Neural crest cell (in vitro differentiated cells): ENCODE data around the gene LYSMD3. TPM values are rescaled to one million over a fixed set of nuclear protein-coding genes. Genes with fewer than 3 reads are reported as not detected.

ENCODE experiments used
- DNase-seq: peaks from one replicate; pipeline ENCODE4 v3.0.0; 2021; ENCODE audit warnings: low read depth, mixed read lengths, low spot score
- H3K27ac Mint-ChIP-seq: one replicate; pipeline ENCODE4 v1.8.0; 2021; ENCODE audit warnings: mild to moderate bottlenecking, mixed read lengths; ENCODE audit not compliant: unreplicated experiment
- H3K27me3 Mint-ChIP-seq: 2 replicates; pipeline ENCODE4 v1.8.0; 2021; ENCODE audit warnings: low read depth, mild to moderate bottlenecking, mixed read lengths
- H3K36me3 Mint-ChIP-seq: 2 replicates; pipeline ENCODE4 v1.8.0; 2021; ENCODE audit warnings: low read depth, mild to moderate bottlenecking, mixed read lengths
- H3K4me1 Mint-ChIP-seq: 2 replicates; pipeline ENCODE4 v1.8.0; 2021; ENCODE audit warnings: mixed read lengths
- H3K4me3 Mint-ChIP-seq: one replicate; pipeline ENCODE4 v1.8.0; 2021; ENCODE audit warnings: mild to moderate bottlenecking, mixed read lengths
- H3K9me3 Mint-ChIP-seq: 2 replicates; pipeline ENCODE4 v1.8.0; 2021; ENCODE audit warnings: mixed read lengths
- total RNA-seq: library from RNA; stranded (reverse); gene quantifications from 2 replicates; pipeline ENCODE4 v1.2.1, GENCODE V29; 2021
- TF ChIP-seq, protein P1 (sequence below): fragments of 200-600 bp; sonication (generic); conservative IDR thresholded peaks from 2 replicates; pipeline ENCODE4 v1.5.0; 2021; ENCODE audit warnings: antibody characterized with exemption, mild to moderate bottlenecking

Gene LYSMD3
- total RNA-seq, 1 donor from 2014 or later, result 12.1 TPM

DNA sequence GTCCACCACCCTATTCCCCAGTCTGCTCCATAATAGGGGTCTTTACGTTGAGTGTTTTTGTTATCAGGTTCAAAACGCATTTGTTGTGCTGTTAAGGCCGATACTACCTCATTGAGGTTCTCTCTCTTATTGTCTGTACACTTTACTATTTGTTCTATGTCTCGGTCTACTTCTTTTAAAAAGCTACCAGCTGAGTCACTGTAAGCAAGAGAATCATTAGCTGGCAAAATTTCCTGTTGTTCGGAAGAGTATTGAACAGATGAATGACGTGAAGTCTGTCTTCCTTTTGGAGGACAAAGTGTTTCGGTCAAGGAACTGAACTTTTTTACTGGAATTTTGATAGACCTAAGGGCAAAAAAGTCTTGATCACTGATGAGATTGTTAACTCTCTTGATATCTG is 10.3 kb downstream of the LYSMD3 start:
- no peaks in the 10 kb centered on the region for H3K9me3 Mint-ChIP-seq
- H3K36me3 Mint-ChIP-seq, result peaks cover 33% of the 10 kb centered on the region
- DNase-seq, result no peak
- TF ChIP-seq, protein P1, sequence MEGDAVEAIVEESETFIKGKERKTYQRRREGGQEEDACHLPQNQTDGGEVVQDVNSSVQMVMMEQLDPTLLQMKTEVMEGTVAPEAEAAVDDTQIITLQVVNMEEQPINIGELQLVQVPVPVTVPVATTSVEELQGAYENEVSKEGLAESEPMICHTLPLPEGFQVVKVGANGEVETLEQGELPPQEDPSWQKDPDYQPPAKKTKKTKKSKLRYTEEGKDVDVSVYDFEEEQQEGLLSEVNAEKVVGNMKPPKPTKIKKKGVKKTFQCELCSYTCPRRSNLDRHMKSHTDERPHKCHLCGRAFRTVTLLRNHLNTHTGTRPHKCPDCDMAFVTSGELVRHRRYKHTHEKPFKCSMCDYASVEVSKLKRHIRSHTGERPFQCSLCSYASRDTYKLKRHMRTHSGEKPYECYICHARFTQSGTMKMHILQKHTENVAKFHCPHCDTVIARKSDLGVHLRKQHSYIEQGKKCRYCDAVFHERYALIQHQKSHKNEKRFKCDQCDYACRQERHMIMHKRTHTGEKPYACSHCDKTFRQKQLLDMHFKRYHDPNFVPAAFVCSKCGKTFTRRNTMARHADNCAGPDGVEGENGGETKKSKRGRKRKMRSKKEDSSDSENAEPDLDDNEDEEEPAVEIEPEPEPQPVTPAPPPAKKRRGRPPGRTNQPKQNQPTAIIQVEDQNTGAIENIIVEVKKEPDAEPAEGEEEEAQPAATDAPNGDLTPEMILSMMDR, result no peak
- H3K4me1 Mint-ChIP-seq, result no peaks in the 10 kb centered on the region
- no peaks in the 10 kb centered on the region for H3K27me3 Mint-ChIP-seq
- no peak overlapping the region for H3K27ac Mint-ChIP-seq
- no peak overlapping the region for H3K4me3 Mint-ChIP-seq

DNA sequence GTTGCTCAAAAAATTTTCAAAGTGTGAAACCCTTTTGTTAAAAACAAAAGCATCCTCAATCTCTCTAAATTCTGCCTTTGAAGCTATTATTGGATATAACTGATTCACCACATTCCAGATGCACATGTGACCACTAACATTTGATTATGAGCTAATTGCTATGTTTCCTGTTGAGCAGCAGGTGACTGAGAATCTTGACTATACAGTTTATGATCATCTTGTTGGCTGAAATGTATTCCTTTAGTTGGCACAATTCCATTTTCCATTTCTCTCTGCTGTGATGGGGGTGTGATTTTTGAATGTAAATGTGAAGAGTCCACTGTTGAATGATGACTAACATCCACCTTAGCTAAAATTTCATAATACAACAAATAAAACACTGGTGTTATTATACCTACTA is 10.7 kb downstream of the LYSMD3 start:
- Mint-ChIP-seq H3K9me3 (no peaks in the 10 kb centered on the region), H3K4me1 (no peaks in the 10 kb centered on the region), H3K27ac (no peak overlapping the region), H3K36me3 (peaks cover 33% of the 10 kb centered on the region), H3K27me3 (no peaks in the 10 kb centered on the region), H3K4me3 (no peak overlapping the region)
- DNase-seq, result no peak
- TF ChIP-seq, protein P1, result no peak

DNA sequence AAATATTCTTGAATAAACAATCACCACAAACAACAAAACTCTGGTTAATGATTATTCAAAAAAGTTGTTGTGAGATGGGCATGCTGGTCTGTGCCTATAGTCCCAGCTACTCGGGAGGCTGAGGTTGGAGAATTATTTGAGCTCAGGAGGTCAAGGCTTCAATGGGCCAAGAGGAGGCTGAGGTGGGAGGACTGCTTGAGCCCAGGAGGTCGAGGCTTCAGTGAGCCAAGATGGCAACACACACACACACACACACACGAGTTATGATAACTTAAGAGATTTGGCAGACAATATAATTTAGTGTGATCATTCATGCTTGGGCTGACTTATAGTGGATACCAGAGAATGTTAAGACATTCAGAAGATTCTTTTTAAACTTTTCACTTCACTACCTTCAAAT is 14.9 kb downstream of the LYSMD3 start:
- no peak overlapping the region for H3K4me3 Mint-ChIP-seq
- no peak for DNase-seq
- no peaks in the 10 kb centered on the region for H3K4me1 Mint-ChIP-seq
- H3K36me3 Mint-ChIP-seq, result peaks cover 16% of the 10 kb centered on the region
- H3K9me3 Mint-ChIP-seq, result no peaks in the 10 kb centered on the region
- TF ChIP-seq, protein P1, result no peak
- no peak overlapping the region for H3K27ac Mint-ChIP-seq
- H3K27me3 Mint-ChIP-seq, result no peaks in the 10 kb centered on the region

DNA sequence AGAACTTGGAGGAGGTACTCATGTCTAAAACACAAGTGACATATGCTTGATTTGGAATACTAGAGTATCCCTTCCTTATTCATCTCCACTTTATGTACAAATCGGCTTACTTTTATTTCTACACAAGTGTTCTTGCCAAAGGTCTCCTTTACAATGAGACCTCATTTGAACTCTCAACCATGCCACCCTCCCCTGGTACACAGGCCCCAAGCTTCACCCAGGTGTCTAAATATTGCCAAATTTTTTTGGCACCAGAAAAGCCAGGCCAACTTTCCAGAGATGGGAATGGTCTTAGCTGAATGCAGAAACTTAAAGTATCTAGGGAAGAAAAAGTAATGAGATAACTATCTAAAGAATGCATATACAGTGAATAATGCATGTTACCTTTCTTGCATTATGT is 18.9 kb downstream of the LYSMD3 start:
- Mint-ChIP-seq H3K9me3 (no peaks in the 10 kb centered on the region), H3K27me3 (no peaks in the 10 kb centered on the region), H3K4me3 (no peak overlapping the region), H3K4me1 (no peaks in the 10 kb centered on the region), H3K36me3 (peaks cover 16% of the 10 kb centered on the region), H3K27ac (no peak overlapping the region)
- DNase-seq, result no peak
- TF ChIP-seq, protein P1, result no peak

DNA sequence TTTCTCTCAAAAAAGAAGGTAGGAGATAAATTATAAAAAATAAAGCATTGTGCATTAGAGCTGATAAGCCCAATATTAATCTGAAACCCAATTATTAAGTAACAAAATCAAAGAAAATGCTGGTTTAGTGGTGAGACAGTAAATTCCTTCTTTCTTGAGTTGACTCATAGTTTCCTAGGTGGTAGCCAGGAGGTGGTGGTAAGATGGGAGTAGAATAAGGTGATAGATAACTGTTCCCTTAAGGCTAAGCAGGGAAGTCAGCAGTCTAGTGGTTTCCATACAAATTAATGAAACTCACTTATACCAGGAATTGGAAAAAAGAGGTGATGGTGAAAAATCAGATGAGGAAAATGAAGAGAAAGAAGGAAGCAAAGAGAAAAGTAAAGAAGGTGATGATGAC is 23.2 kb downstream of the LYSMD3 start:
- H3K27me3 Mint-ChIP-seq, result no peaks in the 10 kb centered on the region
- H3K4me1 Mint-ChIP-seq, result no peaks in the 10 kb centered on the region
- H3K36me3 Mint-ChIP-seq, result peaks cover 11% of the 10 kb centered on the region
- no peak overlapping the region for H3K27ac Mint-ChIP-seq
- no peak overlapping the region for H3K4me3 Mint-ChIP-seq
- no peak for DNase-seq
- TF ChIP-seq, protein P1, result no peak
- H3K9me3 Mint-ChIP-seq, result no peaks in the 10 kb centered on the region

DNA sequence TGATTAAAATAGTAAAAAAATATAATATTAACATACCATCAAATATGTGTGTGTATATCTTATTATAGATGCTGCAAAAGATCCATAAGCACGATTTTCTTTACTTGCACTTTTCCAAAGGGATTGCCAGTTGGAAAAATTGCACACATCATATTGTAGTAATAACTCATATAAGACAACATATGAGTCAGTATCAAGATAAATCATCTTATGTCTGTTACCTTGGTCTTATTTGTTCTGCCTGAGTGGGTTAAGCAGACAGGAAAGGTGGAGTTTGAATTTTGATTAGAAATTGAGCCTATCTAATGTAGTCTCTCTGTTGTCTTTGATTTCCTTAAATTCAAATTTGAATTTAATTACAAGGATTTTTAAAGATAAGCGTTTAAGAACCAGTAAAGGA is 24.6 kb downstream of the LYSMD3 start:
- no peaks in the 10 kb centered on the region for H3K4me1 Mint-ChIP-seq
- H3K4me3 Mint-ChIP-seq, result no peak overlapping the region
- H3K9me3 Mint-ChIP-seq, result no peaks in the 10 kb centered on the region
- no peaks in the 10 kb centered on the region for H3K27me3 Mint-ChIP-seq
- no peak for DNase-seq
- peaks cover 11% of the 10 kb centered on the region for H3K36me3 Mint-ChIP-seq
- H3K27ac Mint-ChIP-seq, result no peak overlapping the region
- TF ChIP-seq, protein P1, result no peak
